HG02981 (cell line): ENCODE results near the gene KCTD16.

ENCODE experiments used
- ATAC-seq: cut with Tn5 transposase; IDR thresholded peaks from one replicate; pipeline ENCODE4 v1.9.1; 2021; ENCODE audit warnings: mild to moderate bottlenecking, moderate library complexity; ENCODE audit not compliant: unreplicated experiment

The KCTD16 gene

DNA sequence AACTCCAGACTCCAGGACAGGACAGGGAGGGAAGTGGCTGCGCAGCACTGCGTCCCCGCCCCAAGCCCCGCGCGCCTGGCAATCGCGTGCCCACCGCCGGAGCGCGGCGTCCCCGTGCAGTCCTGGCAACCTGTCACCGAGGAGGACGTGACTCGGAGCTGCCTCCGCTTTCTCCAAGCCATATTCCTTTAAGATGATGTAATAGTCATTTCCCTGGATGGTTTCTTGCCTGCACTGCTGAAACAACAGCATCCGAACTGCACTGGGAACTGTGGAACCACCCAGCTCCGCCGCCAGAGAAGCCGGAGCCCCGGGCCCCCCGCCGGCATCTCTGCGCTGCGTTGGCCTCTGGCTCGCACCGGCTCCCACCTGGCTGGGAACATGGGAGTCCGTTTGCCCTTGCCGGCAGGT lies 34.5 kb downstream of the KCTD16 start:
- ATAC-seq = no peak

DNA sequence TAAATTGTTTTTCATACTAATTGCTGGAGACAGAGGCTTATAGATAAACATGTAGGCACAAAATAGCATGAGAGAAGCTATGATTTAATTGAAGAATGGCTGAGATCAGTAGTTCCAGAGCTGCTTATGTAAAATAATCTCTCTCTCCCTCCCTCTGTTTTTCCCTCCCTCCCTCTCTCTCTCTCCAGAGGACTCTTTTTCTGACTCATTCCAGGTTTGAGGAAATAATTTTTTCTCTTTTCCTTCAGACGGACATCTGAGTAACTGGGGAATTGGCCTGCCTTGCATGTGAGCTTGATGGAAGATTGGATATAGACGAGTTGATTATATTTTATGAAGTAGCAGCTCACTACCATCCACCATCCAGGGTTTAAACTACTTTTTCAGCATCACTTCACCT lies 35.5 kb downstream of the KCTD16 start:
- no peak for ATAC-seq

DNA sequence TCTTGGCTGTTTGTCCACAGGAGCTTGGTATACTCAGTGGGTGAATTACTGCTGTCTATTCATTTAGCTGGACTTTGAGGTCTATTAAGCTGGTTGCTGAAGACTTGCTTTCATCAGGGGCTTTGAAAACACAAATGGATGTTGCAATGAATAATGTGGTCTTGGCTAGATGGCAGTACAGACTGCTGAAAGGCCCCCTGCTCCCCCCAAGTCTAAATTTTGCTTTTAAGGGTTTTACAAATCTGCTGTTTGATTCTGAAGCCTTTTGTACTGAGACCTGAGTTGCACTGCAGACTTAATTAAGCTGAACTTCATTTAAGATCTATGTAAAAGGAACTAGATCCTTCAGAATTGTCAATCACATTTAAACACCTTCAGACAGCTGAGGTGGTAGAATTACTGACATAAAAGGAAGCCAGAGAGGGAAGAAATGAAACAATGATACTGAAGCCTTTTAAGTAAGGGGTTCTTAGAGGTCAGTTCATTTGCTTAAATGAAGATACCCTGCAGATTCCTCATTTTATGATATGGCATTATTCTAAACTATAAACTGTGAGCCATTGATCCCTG lies 37.3 kb downstream of the KCTD16 start:
- ATAC-seq = no peak

DNA sequence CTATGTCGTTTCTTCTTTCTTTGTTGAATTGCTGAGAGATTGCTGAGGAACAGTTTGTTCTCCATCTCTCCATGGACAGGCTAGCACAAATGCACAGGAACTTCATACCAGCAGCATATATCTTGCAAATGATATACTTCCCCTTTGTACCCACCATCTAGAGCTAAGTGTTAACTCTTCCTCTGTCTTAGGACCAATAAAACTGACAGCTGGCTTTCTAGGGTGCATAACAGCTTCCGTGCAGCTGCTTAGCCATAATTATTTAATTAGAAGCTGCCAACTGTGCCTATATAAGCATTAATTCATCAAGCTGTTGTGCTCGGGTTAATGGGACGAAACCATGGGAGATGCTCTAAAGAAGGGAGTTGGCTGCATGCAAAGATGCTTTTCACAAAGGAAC lies 38.7 kb downstream of the KCTD16 start:
- ATAC-seq = no peak

DNA sequence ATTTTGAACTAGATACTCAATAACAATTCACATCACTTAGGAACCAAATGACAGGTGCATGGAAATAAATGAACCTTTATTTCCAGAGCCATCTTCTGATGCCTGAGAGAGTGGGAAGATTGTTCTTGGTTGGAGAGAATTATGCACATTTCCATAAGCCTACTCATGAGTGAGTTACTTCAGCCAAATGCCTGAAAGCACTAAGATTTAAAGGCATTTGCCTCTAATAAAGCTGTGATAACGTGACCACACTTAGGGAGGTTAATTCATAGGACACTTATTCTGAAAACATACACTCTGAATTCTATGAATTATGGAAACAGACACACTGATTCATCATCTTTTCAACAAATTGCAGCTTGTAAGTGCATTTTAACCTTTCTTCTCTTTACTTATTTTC lies 40.0 kb downstream of the KCTD16 start:
- no peak for ATAC-seq

DNA sequence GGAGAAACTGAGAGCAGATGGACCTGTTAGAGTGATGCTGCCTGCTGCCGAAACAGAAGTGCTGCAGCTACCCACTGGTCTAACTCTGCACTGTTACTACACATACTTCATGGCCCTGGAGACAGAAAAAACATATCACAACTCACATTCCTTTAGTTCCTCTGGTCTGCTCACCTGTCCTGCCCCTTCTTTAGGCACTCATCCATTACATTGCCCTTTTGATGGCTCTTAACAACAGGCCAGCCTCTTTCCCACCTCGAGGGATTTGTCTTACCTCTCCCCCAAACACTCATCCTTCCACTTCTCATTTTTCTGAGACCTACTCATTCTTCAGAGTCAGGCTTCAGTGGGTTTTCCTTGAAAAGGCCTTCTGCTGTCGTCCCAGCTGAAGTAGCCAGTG lies 49.2 kb downstream of the KCTD16 start:
- no peak for ATAC-seq

DNA sequence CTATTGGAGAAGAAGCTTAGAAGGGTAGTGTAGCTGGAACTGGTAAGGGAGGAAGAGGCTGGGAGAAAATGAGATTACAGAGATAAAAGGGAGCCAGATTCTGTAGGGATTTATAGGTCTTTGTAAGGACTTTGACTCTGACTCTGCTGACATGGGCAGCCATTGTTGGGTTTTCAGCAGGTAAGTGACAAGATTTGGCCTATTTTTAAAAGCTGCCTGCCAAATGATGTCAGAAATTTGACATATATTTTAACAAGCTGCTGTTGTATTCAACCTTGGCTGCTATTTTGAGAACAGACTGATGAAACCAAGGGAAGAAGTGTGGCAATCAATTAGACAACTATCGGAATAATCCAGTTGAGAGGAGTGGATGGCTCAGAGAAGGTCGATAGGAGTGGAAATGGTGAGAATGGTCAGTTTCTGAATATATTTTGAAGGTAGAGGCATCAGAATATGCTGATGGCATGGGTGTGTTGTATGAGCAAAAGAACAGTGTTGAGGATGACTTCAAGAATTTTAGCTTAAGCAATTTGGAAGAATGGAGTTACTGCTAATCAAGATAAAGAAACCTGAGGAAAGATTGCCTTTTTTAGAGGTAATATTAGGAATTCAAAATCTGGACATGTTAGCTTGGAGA lies 56.8 kb downstream of the KCTD16 start:
- ATAC-seq = no peak

DNA sequence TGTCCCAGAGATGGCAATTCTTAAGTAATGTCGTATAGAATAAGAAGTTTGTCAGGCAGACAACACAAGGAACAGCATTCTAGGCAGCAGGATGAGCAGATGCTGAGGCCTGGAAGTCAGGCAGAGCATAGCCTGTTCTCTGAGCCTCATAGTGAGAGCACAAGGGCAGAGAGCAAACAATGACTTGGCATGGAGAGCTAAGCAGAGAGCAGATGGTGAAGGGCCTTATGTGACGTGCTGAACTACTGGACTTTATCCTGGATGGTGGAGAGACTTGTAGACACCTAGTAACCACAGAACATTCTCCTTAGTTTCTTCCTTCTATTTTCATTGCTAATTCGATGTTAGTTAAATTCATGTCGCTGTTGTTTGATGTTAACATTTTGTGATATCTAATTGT lies 60.1 kb downstream of the KCTD16 start:
- ATAC-seq = no peak

DNA sequence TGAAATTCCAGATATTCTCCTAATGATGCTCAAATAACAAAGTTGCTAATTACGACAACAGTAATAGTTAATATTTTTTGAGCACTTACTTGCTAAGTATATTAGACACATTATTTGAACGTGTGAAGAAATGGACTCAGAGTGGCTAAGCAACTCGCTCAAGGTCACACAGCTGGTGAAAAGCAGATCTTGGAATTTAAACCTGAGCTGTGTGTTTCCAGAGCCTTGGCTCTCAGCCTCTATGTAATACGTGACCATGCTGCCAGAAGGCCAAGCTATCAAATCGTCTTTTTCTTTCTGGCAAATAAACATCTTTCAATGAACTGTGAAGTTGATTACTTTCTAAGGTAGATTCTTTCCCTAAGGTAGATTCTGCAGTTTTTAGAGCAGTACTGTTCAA lies 61.6 kb downstream of the KCTD16 start:
- no peak for ATAC-seq

DNA sequence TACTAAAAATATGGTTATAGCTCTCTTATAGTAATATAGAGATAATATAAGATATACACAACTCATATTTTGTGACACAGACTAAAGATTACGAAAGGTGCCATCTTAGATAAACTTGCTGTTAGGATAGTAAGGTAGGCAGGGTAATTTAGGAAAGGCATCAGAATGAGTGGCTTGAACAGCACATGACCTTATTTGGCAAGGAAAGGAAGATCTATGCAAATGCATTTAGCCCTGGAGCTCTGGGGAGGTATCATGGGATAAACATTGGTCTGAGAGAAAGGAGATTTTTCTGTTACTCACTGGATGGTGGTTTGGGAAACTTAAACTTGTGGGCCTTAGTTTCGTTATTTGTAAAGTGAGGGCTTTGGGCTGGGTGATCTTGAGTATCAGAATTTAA lies 65.8 kb downstream of the KCTD16 start:
- no peak for ATAC-seq

DNA sequence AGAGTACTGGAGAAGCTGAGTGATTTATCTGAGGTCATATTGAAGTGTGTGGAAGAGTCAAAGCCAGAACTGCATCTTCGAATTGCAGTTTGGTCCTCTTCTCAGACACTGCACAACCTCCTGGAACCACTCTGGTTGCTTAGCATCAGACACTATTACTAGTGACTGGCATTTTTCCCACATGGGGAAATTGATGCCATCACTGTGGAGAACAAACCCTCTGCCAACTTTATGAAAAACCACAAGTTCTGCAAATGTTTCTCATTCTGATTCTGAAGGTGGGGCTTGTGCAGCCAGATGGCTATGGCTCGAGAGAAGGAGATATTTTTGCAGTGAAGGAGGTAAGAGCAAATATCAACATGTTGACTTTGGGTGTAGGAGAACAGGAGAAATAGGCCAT lies 67.2 kb downstream of the KCTD16 start:
- no peak for ATAC-seq

DNA sequence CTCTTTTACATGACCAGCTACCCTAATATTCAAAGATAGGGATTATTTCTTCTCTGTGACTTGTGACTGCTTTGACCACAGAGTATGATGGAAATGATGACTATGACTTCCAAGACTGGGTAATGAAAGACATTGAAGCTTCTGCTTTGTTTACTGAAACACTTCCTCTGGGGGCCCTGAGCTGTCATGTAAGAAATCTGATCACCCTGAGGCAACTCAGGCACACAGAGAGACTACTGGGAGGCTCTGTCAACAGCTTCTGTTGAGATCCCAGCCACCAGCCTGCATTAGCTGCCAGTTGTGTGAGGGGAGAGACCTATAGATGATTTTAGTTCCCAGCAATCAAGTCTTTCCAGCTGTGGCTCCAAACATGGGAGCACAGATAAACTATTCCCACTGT lies 76.5 kb downstream of the KCTD16 start:
- no peak for ATAC-seq

DNA sequence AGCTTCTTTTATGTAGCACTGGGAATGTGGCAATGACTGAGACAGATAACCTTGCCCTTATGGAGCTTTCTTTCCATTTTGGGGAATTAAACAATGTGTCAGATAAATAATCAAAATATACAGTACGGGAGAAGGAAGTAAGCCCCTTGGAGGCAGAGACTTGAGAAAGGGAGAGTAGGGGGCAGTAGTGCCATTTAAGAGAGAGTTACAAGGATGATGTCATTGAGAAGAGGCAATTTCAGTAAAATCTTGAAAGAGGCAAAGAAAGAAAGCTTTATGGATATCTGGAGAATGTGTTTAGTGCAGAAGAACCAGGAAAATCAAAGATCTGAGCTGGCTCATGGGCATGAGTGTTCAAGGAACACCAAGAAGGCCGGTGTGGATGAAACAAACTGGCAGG lies 77.3 kb downstream of the KCTD16 start:
- no peak for ATAC-seq

DNA sequence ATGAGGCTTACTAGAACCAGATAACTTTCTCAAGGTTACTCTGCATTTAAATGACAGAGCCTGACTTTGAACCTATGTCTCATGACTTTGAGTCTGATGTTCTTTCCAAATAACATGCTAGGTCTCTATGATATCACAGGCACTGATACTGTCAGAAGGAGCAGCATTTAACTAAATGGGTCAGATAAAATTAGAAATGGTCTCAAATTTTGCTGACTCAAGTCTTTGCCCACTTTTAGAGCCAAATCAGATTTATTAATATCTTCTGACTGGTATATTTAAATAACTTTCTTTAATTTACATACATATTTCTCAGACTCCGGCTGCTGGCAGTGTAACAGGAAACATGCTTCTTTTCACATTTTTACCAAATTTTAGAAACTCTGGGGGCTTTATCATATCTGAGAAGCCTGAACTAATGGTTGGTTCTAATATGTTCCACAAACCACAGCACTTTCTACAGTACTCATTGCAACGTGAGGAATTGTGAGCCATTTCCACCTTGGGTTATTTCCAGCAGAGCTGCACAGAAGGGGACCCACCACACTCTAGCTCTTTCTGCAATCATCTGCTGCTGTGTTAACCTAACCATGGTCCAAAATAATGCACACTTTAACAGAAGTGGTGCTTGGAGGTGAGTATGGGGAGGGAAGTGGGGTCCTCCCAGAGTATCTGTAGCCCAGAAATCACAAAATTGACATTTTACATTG lies 79.2 kb downstream of the KCTD16 start:
- no peak for ATAC-seq

DNA sequence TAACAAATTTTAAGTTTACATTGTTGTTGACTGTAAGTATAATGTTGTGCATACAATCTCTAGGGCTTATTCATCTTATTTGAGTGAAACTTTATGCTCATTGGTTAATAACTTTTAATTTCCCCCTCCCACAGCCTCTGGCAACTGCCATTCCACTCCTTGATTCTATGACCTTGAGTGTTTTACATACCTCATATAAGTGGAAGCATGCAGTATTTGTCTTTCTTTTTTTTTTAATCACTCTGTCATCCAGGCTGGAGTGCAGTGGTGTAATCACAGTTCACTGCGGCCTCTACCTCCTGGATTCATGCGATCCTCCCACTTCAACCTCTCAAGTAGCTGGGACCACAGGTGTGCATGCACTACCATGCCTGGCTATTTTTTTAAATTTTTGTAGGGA lies 83.9 kb downstream of the KCTD16 start:
- no peak for ATAC-seq

DNA sequence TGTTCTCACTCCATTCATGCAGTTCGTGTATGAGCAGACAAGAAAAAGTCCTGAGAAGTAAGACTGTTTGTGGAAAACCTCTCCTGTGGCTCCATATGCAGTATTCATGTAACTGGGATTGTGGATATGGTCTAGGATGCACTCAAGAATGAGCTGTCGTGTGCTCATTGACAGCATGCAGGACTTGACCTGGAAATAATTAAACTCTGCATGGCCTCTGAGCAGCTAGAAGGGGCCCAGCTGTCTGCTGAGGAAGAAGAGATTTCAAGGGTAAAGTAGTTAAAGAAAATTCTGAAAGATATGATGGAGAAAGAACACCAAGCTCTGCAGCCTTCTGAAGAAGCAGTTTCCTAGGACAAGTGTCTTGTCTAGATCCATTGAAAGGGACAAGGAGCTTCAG lies 89.4 kb downstream of the KCTD16 start:
- no peak for ATAC-seq

DNA sequence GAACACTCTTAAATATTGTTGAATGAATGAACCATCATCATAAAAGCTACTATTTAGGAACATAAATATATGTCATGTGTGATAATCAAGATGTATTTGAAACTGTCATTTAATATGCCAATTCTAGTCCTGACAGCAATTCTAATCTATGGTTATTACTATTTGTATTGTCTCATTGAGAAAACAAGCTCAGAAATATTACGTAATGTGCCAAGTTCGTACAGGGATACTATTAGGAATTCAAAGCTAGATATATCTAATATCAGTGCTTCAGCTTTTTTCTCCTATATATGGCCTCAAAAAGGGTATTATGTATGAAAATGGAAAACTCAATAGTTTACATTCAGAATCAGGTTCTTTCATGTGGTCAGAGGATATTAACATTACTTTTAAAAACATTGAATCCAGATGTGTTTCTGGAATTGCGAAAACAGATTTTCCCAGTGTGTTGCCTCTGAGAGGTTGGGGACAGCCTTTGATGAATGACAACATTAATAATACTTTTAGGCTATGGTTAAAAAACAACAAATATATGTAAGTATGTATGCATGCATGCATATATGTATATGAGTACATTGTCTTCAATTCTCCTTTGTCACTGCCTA lies 95.1 kb downstream of the KCTD16 start:
- ATAC-seq = no peak

DNA sequence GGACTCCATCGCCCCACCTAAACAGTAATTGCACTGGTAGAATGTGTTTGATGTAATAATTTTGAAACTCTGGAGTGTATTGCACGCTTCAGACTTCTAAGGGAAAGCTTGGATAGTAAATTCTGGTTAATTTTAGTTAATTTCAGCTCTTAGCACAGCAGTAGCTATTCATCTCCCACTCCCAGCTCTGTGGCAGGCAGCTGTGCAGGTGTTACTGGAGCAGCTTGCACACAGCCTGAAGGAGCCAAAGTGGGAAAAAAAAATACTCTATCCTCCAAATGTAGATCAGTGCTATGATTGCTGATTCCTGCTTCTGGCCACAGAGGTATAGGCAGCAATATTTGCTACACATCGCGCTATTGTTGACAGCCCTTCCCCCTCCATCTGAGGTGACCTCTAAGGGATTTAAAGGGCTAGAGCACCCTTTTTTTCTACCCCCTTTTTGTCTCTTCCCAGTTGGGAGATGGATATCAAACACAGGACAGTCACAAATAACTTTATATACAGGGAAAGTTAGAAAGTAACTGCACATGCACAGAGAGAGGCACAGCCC lies 97.4 kb downstream of the KCTD16 start:
- ATAC-seq = no peak

DNA sequence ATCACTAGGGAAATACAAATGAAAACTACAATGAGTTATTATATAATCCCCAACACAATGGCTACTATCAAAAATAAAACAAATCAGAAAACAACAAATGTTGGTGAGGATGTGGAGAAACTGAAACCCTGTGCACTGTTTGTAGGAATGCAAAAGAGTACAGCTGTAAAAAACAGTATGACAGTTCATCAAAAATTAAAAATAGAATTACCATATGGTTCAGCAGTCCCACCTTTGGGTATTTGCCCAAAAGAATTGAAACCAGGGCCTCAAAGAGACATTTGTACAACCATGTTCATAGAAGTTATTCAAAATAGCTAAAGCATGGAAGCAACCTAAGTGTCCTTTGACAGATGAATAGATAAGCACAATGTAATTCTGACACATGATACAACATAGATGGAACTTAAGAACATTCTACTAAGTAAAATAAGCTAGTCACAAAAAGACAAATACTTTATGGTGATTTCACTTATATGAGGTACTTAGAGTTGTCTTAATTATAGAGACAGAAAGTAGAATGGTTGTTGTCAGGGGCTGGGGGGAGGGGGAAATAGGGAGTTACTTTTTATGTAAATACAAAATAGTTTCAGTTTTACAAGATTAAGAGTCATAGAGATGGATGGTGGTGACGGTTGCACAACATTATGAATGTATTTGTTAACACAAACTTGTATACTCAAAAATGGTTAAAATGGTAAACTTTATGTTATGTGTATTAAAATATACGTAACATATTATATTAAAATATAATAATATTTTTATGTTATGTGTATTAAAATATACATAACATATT lies 102.8 kb downstream of the KCTD16 start:
- no peak for ATAC-seq

DNA sequence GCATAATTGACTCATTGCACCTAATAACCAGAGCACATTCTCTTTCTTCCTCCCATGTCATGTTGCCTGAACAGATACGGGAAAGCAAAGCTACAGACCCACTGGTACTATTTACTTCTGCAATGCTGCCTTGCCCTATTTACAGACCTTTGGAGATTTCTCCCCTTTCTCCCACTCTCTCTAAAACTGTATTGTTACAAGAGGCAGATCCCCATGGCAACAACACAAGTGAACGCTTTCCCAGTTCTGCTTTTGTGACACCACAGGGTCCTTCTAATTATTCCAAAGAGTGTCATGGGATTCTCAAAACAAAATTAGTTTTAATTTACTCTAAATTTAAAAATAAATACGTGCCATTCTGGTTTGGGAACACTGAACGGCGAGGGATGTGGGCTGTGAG lies 104.7 kb downstream of the KCTD16 start:
- ATAC-seq = no peak
